HFF-Myc (cell line): ENCODE measurements around the gene CCDC134.

Source experiments
- DNase-seq: peaks from one replicate; pipeline ENCODE4 v3.0.0-alpha.2; 2011; ENCODE audit warnings: low read depth; ENCODE audit errors: extremely low read depth
- H3K4me3 ChIP-seq: replicated peaks from 2 replicates; pipeline ENCODE4 v1.5.1; 2011; ENCODE audit warnings: low read depth, mild to moderate bottlenecking, control low read depth, low read length
- CTCF ChIP-seq: IDR thresholded peaks from 2 replicates; pipeline ENCODE4 v1.5.1; 2012; ENCODE audit warnings: mild to moderate bottlenecking, low read depth, low read length, control low read depth; ENCODE audit errors: missing control alignments

The CCDC134 gene

GRCh38 chr22:41782751-41783150 lies 17.7 kb upstream of the CCDC134 start:
- no peak overlapping the region for H3K4me3 ChIP-seq
- no peak for TF ChIP-seq CTCF
- no peak for DNase-seq

GRCh38 chr22:41787331-41787730 lies 13.1 kb upstream of the CCDC134 start:
- H3K4me3 ChIP-seq, result no peak overlapping the region
- no peak for TF ChIP-seq CTCF
- no peak for DNase-seq

GRCh38 chr22:41793871-41794270 lies 6.6 kb upstream of the CCDC134 start:
- no peak overlapping the region for H3K4me3 ChIP-seq
- no peak for TF ChIP-seq CTCF
- no peak for DNase-seq

- DNase-seq, result no peak
- no peak for TF ChIP-seq CTCF
- H3K4me3 ChIP-seq, result no peak overlapping the region
Measured at GRCh38 chr22:41798736-41799135, 1.7 kb upstream of the CCDC134 start.

GRCh38 chr22:41799486-41800347 lies 762 bp upstream of the CCDC134 start:
- TF ChIP-seq CTCF, result no peak
- no peak for DNase-seq
- H3K4me3 ChIP-seq, result peak overlapping the region; percentile 85

GRCh38 chr22:41801147-41801819 lies 804 bp downstream of the CCDC134 start:
- TF ChIP-seq CTCF, result no peak

GRCh38 chr22:41801886-41802285 lies 1.4 kb downstream of the CCDC134 start:
- H3K4me3 ChIP-seq, result peak overlapping the region; percentile 85
- no peak for TF ChIP-seq CTCF

More at GRCh38 chr22:41801147-41801819, 804 bp downstream of the CCDC134 start:
- no peak for DNase-seq
- H3K4me3 ChIP-seq, result peak overlapping the region; percentile 85

More at GRCh38 chr22:41801886-41802285, 1.4 kb downstream of the CCDC134 start:
- no peak for DNase-seq
